GM18517 (cell line): ENCODE results near the gene ROR1.
A peak's percentile ranks its signal among the peaks of the same experiment; 100 is the strongest.

ENCODE experiments used
- ATAC-seq: cut with Tn5 transposase; IDR thresholded peaks from one replicate; pipeline ENCODE4 v1.9.1; 2021; ENCODE audit warnings: mild to moderate bottlenecking, moderate library complexity; ENCODE audit not compliant: unreplicated experiment

Gene ROR1

DNA sequence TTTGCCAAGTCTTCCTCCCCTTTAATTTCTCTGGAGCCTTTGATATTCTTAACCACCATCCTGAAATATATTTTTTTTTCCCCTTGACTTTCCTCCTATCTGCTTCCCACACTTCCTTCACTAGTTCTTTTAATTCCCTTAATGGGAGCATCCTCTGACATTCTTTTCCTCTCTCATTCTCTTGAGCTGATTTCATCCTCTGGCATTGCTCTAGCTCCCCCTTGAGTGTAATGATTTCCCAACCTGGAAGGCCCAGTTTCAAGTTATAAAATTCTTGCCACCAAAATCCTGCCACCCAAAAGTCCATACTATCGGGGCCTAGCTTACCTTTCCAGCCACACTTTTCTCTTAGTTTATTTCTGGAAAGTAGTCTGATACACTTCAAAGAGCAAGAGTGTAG is 390.2 kb downstream of the ROR1 start:
- no peak for ATAC-seq

DNA sequence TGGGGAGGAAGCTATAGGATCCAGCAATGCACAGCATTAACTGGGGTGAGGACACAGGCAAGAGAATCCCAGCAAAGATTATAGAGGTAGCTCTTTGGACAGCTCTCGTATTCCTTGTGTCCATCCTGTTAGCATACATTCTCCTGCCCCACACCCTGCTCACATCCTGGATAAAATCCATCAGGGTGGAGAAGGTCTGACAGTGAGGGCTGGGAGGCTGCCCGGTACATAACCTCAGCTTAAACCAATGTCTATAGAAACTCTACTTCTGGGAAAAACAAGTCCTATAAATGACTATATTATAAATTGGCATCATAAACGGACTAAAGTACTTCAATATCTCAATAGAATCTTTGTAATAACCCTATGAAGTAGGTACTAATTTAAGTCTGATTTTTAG is 392.8 kb downstream of the ROR1 start:
- no peak for ATAC-seq

DNA sequence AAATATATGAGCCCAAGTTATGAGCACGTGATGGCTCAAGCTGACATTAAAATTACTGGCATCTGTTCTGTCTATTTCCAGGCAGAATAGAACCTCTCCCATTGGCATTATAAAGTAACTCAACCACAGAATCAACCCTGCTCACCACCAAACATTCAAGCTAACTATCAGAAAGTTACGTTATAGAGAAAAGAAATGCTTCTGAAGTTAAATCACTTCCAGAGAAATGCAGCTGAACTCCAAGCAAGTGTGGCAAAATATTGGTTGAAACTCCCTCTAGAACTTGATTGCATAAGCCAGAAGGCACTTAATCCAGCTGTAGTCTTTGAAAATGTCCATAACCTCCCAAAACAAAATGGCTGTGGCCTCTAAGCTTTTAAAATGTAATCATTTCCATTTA is 393.4 kb downstream of the ROR1 start:
- ATAC-seq, result no peak

DNA sequence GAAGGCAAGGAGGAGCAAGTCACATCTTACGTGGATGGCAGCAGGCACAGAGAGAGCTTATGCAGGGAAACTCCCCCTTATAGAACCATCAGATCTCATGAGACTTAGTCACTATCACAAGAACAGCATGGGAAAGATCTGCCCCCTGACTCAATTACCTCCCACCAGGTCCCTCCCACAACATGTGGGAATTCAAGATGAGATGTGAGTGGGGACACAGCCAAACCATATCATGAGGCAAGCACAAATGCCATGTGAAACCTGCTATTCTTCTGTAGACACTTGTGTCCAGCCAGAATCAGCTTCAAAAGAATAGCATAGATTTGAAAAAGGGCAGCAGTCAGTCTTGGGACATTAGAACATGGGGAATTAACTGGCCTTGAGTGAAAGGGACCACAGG is 397.4 kb downstream of the ROR1 start:
- ATAC-seq, result no peak

DNA sequence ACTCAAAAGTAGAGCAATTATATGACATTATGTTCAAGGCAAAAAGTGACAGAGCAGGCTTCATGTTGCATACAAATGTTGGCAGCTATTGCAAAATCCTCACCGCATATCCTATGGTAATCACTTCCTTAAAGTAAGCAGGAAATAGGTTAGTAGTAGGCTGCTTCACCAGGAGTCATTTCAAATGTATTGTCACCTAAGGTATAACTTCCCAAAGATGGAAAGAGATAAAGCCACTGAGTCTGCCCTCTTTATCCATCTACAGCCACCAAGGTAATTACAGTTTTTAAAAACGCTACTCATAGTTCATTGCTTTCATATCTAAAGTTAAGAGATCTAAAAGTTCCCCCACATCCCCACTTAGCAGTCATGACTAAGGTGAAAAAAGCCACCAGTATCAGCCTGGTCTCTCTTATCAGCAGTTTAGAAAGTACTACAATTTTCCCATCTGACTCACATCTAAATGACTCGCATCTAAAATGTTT is 398.0 kb downstream of the ROR1 start:
- ATAC-seq, result peak; percentile 81

DNA sequence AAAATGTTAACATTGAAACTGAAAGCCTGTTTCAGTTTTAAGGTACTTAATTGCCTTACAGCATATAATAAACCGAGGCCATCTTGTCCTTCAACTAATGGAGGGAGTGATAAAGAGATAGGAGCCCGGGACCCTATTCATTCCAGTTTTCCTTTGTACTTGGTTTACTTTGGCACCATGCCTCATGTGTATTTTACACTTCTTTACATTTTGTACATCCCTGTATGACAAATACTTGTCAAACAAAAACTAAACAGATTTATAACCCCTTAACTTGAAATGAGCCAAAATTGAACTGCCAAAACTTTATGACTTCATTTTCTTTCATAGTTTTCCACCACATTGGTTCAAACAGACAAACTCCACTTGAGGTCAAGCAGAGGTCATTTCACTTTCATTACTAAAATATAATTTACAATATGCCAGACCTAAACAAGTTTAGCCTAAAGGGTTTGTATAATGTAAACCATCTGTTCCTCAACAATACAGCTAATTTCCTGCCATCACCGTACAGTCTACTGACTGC is 398.7 kb downstream of the ROR1 start:
- peak; percentile 48 for ATAC-seq

DNA sequence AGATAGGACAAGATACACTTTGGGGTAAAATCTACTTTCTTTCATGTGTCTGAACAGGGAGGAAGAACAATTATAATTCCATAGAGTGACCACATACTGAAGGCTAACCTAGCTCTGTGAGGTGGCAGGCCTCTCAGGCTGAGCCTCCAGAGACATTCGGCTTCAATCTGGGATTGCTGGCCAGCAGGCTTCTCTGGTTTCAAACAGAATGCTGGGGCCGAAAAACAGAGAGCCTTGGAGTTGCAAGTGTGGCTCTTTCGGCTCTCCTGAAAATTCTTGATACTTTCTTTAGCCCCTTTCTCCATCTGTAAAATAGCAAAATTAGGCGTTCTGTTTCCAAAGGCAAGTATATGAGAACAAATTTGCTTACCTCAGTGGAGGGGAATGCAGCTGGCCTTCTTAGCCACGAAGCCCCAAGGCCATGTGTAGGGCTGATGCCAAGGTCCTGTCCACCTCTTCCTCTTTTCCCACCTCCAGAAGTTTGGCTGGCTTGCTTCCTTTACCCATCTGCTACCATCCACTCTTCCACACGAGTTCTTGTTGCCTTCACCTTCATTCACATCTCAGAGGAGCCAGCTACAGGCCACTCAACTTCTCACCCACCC is 399.6 kb downstream of the ROR1 start:
- ATAC-seq, result no peak

DNA sequence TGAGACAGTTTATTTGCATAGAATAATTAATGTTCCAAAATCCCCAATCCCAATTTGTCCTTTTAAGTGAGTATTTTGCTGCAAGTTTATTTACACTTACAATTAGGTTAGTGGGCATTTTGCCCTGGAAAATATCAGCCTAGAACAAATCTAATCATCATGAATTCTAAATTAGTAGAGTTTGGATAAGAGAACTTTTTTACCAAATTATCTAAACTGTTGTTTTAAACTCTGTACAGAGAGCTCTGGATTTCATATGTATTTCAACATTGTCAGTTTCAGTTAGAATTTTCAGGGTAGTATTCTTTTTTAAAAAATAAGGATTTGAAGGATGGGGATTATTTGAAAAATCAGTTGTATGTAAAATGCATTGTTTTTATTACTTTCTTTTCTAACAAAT is 401.8 kb downstream of the ROR1 start:
- no peak for ATAC-seq

DNA sequence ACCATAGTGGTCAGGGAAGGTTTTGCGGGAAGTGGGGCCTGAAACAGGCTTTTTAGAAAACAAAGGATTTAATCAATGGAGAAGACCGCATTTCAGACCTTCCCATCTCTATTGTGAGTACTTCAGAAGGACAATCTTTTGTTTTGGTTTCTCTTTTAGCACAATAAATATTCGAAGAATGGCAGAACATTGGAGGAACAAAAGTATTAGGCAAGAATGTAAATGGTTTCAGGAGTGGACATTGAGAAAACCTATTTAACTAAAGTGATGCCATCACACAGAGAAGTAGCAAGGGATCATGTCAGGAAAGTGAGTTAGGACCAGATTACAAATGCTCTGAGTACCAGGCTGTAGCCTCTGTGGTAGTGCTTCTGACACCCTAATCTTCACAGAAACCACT is 402.8 kb downstream of the ROR1 start:
- no peak for ATAC-seq

DNA sequence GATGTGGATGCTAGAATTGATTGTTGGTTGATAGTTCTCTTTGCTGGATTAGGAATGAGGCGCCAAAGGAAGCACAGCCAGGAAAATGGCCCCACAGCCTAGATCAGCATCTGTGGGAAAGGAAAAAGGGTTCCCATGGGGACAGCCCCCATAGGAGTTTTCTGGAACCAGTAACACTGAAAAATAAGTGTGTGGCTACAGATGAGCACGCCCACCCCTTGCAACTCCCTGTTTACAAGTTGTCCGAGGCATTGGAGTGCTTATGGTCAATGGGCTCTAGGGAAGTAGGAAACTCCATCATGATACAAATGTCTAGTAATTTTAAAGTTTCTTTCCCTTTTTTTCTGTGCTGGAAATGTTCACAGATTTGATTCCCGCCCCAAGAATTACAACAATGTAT is 405.8 kb downstream of the ROR1 start:
- ATAC-seq, result no peak

DNA sequence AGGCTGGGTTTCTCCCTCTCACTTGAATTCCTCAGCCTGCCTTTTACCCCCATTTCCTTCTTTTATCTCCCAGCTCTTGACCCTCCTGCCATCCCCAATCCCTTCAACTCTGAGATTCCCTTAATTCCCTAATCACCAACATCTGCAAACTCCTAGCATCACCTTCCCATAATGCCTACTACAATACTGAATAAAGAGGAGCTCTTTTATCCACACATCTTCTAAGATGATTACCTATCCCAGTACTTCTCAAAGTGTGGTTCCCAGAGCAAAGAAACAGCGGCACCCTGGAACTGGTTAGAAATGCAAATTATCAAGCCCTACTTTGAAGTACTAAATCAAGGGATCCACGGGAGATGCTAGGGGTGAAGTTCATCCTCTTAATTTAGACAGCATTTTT is 408.4 kb downstream of the ROR1 start:
- no peak for ATAC-seq

DNA sequence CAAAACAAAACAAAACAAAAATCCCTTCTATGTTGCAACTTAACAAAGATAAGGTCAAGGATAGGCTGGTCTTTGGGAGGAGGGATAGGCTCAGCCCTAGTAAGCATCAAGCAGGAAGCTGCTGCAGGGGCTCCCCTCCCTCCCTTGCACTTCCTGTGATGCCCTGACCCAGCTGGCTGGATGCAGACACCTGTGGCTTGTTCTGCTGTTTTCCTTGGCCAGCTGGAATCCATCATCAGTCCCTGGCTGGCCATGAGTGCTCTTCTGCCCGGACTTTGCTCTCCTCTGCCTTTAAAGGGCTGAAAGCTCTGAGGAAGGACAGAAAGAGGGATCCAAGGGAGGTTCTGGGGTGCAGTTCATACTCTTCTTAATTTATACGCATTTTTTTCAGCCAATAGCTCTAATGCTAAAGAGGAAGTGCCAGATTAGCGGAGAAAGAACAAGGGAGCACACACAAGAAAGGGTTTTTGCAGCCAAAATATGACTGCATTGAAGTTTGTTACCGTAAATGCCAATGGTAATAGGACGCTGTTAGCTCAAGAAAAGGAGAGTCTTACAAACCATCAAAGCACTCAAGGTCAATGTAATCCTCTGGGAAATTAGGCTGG is 409.7 kb downstream of the ROR1 start:
- no peak for ATAC-seq

DNA sequence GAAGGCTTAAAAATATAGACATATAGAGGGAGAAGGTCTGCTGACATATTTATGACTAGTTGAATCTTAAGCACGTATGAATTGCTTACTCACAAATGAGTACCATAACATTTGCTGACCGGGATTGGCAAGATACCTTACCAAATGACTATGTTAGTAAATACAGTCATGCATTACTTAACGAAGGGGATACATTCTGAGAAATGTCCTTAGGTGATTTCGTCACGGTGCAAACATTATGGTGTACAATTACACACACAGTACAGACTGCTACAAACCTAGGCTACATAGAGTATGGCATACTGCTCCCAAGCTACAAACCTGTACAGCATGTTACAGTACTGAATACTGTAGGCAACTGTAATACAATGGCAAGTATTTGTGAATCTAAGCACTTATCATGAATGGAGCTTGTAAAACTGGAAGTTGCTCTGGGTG is 410.2 kb downstream of the ROR1 start:
- no peak for ATAC-seq

DNA sequence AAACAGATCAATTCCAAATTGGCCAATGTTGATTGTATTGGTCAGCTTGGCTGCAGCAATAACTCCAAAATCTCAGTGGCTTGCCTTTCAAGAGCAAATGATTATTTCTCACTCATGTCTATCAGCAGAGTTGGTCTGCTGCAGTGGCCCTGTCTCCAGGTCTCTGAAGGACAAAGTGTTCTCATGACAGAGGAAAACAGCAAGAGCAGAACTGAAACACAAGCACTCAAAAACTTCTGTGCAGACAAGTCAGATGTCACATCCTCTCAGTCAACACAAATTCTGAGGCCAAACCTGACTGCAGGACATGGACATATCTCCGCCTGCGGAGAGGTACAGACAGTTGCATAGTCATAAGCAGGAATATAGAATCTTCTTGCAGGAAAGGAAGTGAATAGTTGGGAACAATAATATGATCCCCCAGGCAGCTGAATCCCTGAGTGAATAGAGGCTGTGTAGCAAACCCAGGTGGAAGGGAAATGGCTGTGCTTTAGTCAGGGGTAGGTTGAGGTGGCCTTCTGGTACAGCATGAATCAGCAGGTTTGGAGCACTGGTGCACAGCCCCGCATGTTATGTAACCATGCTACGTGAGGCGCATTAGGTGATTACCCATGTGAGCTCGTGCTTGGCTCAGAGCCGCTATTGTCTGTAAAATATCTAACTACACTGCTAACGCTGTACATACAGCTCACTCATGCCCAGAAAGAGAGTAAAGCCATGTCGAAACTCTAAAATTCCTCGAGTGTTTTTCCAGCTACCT is 412.5 kb downstream of the ROR1 start:
- ATAC-seq, result no peak

DNA sequence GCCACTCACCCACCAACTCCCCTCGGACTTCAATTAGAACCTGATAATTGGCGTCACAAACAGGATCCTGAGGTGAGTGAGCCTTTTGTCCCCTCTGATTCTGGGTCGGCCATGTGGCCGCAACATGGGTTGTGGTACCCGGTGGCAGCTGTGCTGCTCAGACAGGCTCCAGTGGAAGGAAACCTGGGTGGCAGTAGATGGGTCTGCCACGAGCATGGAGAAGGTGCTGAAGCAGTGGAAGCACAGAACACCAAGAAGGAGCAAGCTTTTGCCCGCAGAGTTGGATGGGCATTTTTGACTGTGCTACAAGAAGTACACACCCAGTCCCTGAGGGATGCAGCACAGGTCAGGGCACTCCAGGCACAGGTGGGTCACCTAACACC is 413.1 kb downstream of the ROR1 start:
- ATAC-seq, result no peak

DNA sequence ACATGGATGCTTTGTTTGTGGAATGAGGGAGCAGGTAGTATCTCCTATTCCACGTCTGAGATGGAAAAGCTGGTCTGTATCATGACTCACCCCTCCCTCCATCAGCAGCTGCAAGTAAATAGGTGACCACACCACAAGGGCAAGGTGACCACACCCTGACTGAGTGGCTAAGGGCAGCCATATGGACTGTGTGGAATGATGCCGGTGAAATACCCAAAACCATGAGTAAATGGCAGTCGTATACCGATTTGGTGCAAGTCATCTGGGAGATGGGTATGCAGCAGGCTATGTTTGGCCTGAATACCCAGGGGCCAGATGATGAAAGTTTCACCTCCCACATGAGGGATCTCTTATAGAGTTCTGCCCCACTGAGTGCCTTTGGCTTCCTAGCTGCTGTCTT is 413.8 kb downstream of the ROR1 start:
- no peak for ATAC-seq

DNA sequence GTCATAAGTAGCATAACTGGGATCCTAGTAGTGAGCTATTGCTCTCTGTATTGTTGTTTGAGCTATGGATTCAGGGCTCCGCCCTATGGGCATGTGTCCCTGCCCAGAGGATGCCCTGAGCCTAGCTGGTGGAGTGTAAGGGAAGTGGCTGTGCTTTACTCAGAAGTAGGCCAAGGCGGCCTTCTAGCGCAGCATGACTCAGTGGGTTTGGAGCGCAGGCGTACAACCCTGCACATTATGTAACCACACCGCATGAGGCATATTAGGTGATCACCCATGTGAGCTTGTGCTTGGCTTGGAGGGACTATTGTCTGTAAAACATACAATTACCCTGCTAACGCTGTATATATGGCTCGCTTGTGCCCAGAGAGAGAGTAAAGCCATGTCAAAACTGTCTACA is 418.5 kb downstream of the ROR1 start:
- no peak for ATAC-seq

DNA sequence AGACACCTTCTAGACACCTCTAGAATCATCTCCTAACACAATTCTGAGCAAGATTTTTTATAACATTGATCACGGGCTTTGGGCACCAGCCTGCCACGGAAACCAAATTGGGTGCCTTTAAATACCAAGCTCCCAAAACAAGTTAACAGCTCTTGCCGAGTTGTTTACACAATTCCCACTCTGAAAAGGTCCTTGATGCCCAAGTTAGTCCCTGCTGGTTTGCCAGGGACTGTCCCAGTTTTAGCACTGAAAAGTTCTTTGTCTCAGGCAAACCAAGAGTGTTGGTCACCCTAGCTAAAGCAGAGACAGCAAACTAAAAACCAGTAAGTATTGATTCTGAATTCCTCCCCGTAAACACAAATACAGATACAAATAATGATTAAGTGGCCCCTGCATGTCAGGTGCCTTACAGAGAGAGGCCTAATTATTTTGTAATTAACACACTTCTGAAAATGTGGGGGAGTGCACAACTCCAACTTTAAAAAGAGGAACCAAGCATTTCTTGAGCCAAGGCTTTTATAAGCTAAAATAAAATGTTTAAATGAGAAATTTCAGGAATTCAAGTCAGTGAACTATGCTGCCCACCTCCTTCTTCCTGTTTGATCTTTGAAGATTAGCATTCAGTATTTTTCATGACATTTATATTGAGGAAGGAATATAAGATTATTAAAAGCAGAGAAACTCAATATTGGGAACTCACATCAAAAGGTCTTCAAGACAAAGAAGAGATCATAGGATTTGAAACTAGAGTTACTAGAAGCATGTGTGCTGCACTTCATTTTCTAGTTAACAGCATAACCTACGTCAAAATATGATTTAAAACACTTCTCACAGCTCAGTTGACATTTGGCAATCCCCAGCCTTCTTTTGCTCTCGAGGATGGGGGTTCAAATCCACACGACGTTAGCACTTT is 420.6 kb downstream of the ROR1 start:
- no peak for ATAC-seq

DNA sequence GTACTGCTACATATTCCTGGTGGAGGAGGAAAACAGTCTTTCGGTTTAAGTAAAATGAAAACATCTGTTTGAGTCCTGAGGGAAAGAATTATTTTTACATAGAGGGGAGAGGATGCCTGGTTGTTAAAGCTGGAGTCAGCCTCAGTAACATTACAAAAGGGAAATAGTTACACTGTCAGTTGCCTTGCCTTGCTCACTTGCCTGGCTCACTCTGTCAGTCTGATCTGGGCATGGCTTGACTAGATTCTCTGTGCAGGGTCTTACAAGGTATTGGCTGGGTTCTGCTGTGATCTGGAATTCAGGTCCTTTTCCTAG is 421.2 kb downstream of the ROR1 start:
- no peak for ATAC-seq

DNA sequence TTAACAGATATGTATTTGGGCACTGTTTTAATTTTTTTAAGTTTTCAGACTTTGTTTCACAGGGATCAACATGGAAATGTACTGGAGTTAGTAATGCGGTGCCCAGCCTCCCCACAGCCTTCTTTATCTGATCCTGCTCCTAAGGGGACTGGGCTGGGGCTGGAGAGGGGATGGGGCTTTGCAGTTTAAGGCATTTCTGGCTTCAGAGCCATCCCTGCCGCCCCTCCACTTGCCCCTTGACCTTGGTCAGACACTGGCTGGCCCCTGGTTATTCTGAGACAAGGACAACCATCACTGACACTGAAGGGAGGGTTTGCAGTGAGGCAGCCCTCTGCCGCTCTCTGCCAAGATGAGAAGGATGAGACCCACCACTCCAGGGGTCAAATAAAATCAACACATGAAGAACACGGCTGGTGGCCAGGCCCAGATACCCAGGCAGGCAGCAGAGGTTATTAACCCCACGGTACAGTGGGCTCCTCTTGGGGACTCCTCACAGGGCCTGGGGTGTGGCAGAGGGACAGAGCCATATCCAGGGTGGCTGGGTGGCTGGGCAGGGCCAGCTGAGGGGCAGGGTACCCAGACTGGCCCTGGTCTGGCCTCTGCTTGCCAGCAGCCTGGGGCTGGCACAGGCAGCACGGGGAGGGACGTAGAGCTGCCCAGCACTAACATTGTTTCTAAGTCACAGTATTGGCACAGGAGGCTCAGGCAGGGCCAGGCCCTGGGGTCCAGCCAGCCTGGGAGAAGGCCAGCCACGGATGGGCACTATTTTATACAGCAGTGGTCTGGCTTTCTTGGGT is 422.5 kb downstream of the ROR1 start:
- no peak for ATAC-seq
